Central memory CD8-positive, alpha-beta T cell (primary cell): ENCODE measurements around the gene AIF1L.
"Not testable (repeated sequence)": the region's sequence is repeated elsewhere in the genome, so short reads cannot be mapped to it uniquely, and the experiment has no call there.

Experiments used
- ATAC-seq: fragments of 150-1000 bp; cut with Tn5 transposase; replicated peaks from 2 replicates; pipeline ENCODE4 v1.10.0; 2022; ENCODE audit warnings: mild to moderate bottlenecking, moderate FRiP score, moderate number of reproducible peaks; ENCODE audit not compliant: poor library complexity, severe bottlenecking; ENCODE audit errors: extremely low read depth
- DNase-seq, 2 donors: peaks; one replicate each; pipeline ENCODE4 v3.0.0; 2021; ENCODE audit warnings: low spot score in 2 of 2
- H3K27ac Mint-ChIP-seq: one replicate; pipeline ENCODE4 v1.8.0; 2022; ENCODE audit warnings: low read depth, mild to moderate bottlenecking, moderate library complexity, mixed read lengths
- H3K27me3 Mint-ChIP-seq: one replicate; pipeline ENCODE4 v1.8.0; 2022; ENCODE audit warnings: mixed read lengths
- H3K36me3 Mint-ChIP-seq: one replicate; pipeline ENCODE4 v1.8.0; 2022; ENCODE audit warnings: mild to moderate bottlenecking, moderate library complexity, mixed read lengths; ENCODE audit not compliant: insufficient read depth
- H3K4me1 Mint-ChIP-seq: one replicate; pipeline ENCODE4 v1.8.0; 2022; ENCODE audit warnings: mixed read lengths
- H3K4me3 Mint-ChIP-seq: one replicate; pipeline ENCODE4 v1.8.0; 2022; ENCODE audit warnings: mild to moderate bottlenecking, moderate library complexity, mixed read lengths
- H3K9me3 Mint-ChIP-seq: one replicate; pipeline ENCODE4 v1.8.0; 2022; ENCODE audit warnings: mixed read lengths

AIF1L gene

DNA sequence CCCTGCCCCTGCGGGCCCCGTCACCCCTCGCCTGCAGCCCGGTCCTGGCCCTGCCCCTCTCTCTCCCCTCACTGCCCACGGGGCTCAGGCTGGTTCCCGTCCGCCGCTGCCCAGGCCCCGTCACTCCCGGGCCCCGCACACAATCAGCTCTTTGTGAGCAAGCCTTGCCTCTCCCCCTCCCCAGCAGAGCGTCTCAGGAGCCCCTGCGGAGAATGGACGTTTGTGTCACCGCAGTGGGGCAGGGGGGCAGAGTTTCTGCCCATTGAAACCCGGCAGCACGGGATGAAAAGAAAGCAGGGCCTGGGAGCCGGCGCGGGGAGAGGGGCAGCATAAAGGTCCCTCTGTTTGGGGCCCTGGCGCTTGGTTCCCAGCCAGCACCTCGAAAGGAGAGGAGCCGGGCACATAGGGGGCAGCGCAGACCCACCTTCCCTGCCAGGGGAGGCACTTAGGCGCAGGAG, 15.6 kb downstream of the AIF1L start:
- no peak overlapping the region for H3K27ac Mint-ChIP-seq
- H3K4me3 Mint-ChIP-seq: no peak overlapping the region
- no peaks in the 10 kb centered on the region for H3K36me3 Mint-ChIP-seq
- no peaks in the 10 kb centered on the region for H3K4me1 Mint-ChIP-seq
- DNase-seq: no peak
- no peaks in the 10 kb centered on the region for H3K9me3 Mint-ChIP-seq
- ATAC-seq: no peak
- H3K27me3 Mint-ChIP-seq: peaks cover 35% of the 10 kb centered on the region

DNA sequence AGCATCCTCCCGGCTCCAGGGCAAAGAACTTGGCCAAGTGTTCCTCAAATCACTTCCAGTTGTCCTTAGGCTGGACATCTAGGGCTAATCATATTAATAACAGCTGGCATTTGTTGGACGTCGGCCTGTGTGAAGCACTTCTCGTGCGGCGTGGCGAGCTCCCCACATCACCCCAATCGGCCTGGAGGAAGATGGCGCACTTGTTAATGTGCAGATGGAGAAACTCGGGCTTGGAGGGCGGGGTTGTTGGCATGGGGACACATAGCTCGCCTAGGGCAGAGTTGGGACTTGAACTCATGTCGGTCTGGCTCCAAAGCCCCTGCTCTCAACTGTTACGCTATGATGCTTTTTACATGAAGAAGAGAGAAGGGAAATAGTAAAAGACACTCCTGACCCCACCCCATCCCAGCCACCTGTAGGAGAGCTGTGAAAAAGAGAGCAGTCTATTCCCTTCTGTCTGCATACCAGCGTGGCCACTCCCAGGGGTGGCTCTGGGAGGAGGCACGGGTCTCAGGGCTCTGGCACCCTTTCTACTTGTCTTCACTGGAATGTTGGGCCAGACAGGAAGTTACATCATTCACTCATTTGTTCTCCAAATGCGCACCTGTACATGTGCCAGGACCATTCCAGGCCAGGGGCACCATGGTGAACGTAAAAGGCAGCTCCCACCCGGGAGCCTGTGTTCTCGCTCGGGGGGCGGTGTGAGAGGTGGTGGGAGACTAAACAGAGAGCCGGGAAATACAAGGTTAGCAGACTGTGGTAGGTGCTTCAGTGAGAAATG, 16.2 kb downstream of the AIF1L start:
- no peak for ATAC-seq
- H3K4me3 Mint-ChIP-seq: no peak overlapping the region
- H3K27ac Mint-ChIP-seq: no peak overlapping the region
- H3K9me3 Mint-ChIP-seq: no peaks in the 10 kb centered on the region
- no peak for DNase-seq
- no peaks in the 10 kb centered on the region for H3K4me1 Mint-ChIP-seq
- peaks cover 35% of the 10 kb centered on the region for H3K27me3 Mint-ChIP-seq
- H3K36me3 Mint-ChIP-seq: no peaks in the 10 kb centered on the region

DNA sequence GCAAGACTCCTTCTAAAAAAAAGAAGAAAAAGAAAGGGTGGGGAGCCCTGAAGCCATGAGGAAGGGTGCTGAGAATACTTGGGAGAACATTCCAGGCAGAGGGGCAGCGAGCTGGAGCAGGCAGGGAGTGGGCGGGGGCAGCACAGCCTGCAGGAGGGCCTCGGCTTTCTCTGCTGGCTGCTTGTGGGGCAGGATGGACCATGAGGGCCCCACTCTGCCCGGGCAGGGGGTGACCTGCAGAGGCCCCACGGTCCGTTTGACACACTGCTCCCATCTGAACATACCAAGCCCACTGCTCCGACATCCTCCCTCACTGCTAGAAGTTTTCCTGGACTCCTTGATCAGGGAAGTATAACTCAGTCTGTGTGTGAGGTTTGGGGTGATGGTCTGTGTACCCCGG, 17.3 kb downstream of the AIF1L start:
- Mint-ChIP-seq H3K4me1 (no peaks in the 10 kb centered on the region), H3K27ac (no peak overlapping the region), H3K36me3 (no peaks in the 10 kb centered on the region), H3K4me3 (no peak overlapping the region), H3K9me3 (no peaks in the 10 kb centered on the region), H3K27me3 (peaks cover 38% of the 10 kb centered on the region)
- DNase-seq: no peak
- ATAC-seq: no peak

DNA sequence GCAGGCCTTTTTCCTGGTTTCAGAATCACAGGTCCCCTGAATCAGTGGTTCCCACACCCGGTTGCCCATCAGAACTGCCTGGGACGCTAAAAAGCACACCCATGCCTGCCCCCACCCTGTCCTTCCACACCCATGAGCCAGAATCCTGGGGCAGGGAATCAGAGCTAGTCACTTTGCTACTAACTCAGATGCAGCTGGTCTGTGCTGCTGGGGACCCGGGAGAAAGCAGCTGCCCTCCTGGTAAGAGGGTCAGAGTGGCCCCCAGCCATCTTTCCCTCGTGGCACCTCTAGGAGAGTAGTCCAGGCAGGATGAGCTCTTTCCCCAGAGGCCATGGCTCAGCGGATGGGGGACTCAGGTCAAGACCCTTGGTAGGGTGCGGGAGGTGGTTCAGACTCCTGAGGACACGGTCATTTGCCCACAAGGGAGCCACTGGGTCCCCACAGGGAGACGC, 17.8 kb downstream of the AIF1L start:
- Mint-ChIP-seq H3K4me3 (no peak overlapping the region), H3K27ac (no peak overlapping the region), H3K9me3 (no peaks in the 10 kb centered on the region), H3K4me1 (no peaks in the 10 kb centered on the region), H3K36me3 (no peaks in the 10 kb centered on the region), H3K27me3 (peaks cover 38% of the 10 kb centered on the region)
- DNase-seq (no peak), ATAC-seq (no peak)

DNA sequence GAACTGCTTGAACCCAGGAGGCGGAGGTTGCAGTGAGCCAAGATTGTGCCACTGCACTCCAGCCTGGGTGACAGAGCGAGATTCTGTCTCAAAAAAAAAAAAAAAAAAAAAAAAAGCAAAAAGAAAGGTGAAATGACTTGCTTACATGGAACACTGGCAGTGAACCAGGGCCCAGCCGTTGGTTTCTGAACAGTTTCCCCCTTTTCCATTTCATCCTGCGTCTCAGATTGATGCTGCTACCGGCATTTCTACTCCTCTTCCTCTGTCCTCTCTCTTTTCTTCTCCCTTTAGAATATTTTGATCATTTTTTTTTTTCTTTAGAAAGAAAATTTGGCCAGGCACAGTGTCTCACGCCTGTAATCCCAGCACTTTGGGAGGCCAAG, 19.0 kb downstream of the AIF1L start:
- not testable (repeated sequence) for H3K9me3 Mint-ChIP-seq, H3K27ac Mint-ChIP-seq, DNase-seq, H3K4me1 Mint-ChIP-seq, H3K4me3 Mint-ChIP-seq, ATAC-seq, H3K36me3 Mint-ChIP-seq
- H3K27me3 Mint-ChIP-seq: peaks cover 45% of the 10 kb centered on the region

DNA sequence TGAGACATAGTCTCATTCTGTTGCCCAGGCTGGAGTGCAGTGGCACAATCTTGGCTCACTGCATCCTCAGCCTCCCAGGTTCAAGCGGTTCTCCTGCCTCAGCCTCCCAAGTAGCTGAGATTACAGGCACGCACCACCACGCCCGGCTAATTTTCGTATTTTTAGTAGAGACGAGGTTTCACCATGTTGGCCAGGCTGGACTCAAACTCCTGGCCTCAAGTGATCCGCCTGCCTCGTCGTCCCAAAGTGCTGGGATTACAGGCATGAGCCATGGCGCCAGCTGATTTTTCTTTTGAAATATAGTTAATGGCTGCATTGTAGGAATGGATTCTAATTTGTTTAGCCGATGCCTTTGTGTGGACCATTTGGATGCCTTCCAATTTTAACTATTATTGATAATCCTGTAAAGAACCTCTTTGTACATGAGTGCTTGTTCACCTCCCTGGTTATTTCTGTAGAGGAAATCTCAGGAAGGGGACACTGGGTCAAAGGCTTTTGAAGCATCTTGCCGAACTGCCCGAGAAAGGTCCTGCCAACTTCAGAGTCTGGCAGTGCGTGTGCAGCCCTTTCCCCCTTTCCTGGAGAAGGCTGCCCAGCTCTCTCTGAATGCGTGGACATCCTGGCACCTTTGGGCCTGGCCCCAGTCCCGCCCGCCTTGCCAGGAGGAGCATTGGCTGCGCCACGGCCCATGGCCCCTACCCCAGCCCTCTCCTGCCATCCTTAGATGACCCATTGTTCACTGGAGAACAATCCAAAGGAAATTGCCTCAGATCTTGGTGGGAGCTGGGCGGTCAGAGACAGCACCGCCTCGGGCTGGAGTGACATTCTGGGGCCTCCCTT, 20.2 kb downstream of the AIF1L start:
- Mint-ChIP-seq H3K36me3 (no peaks in the 10 kb centered on the region), H3K4me1 (no peaks in the 10 kb centered on the region), H3K9me3 (no peaks in the 10 kb centered on the region), H3K27ac (no peak overlapping the region), H3K4me3 (no peak overlapping the region), H3K27me3 (peaks cover 49% of the 10 kb centered on the region)
- ATAC-seq (no peak), DNase-seq (no peak)

DNA sequence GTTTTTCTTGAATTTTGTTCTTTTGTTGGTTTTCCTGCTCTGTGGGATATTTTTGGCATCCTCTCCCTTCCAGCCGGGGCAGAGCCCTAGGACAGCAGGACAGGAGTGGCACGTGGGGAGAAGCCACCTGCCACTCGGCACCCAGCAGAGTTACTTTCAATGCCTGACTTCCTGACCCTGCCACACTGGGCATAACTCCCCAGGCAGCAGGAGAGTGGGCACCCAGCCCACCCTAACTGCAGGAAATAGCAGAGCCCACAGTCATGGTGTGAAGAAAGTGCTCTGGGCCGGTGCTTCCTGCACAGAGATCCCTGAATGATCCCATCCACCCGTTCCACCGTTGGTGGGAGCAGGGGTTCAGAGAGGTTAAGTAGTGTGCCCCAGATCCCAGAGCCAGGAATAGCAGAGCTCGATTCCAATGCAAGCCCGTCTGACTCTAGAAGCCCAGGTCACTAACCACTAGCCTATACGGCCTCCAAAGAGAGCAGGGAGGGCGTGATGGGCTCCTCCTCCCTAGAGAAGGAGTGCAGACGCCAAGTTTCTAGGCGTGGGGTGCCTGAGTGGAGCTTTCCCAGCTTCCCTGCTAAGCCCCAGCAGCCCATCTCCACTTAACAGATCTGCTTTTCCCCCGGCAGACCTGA, 20.9 kb downstream of the AIF1L start:
- H3K27me3 Mint-ChIP-seq: peaks cover 49% of the 10 kb centered on the region
- H3K27ac Mint-ChIP-seq: no peak overlapping the region
- H3K36me3 Mint-ChIP-seq: no peaks in the 10 kb centered on the region
- no peaks in the 10 kb centered on the region for H3K4me1 Mint-ChIP-seq
- no peaks in the 10 kb centered on the region for H3K9me3 Mint-ChIP-seq
- ATAC-seq: no peak
- DNase-seq: no peak
- H3K4me3 Mint-ChIP-seq: no peak overlapping the region

DNA sequence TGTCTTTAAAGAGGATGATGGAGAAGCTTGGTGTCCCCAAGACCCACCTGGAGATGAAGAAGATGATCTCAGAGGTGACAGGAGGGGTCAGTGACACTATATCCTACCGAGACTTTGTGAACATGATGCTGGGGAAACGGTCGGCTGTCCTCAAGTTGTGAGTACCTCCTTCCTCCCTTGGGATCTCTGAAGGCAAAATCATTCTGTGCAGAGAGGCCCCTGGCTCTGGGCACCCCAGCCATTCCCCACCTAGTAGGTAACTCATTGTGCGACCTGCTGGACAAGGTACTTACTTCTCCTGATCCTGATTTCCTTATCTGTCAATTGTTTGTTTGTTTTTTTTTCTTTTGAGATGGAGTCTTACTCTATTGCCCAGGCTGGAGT, 21.4 kb downstream of the AIF1L start:
- no peaks in the 10 kb centered on the region for H3K36me3 Mint-ChIP-seq
- H3K4me1 Mint-ChIP-seq: no peaks in the 10 kb centered on the region
- no peak for DNase-seq
- ATAC-seq: no peak
- no peak overlapping the region for H3K27ac Mint-ChIP-seq
- H3K4me3 Mint-ChIP-seq: no peak overlapping the region
- peaks cover 44% of the 10 kb centered on the region for H3K27me3 Mint-ChIP-seq
- no peaks in the 10 kb centered on the region for H3K9me3 Mint-ChIP-seq

DNA sequence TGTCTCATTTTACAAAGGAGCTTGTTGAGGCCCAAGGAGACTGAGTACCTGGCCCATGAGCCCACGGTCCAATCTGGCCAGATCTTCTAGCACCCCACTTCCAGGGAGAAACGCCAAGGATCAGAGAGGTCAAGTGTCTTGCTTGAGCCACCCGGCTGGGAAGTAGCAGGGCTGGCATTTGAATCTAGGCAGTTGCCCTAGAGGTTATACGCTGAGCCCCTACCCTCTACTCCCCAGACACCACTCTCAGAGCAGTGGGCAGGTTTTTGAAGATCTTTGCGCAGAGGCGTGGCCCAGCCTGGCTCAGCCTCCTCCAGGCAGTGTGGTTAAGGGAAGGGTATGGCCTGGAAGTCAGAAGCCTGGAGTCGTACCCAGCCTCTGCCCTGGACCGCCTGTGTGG, 23.3 kb downstream of the AIF1L start:
- ATAC-seq: no peak
- no peaks in the 10 kb centered on the region for H3K9me3 Mint-ChIP-seq
- no peaks in the 10 kb centered on the region for H3K36me3 Mint-ChIP-seq
- DNase-seq: no peak
- no peak overlapping the region for H3K27ac Mint-ChIP-seq
- H3K27me3 Mint-ChIP-seq: peaks cover 27% of the 10 kb centered on the region
- no peaks in the 10 kb centered on the region for H3K4me1 Mint-ChIP-seq
- H3K4me3 Mint-ChIP-seq: no peak overlapping the region

DNA sequence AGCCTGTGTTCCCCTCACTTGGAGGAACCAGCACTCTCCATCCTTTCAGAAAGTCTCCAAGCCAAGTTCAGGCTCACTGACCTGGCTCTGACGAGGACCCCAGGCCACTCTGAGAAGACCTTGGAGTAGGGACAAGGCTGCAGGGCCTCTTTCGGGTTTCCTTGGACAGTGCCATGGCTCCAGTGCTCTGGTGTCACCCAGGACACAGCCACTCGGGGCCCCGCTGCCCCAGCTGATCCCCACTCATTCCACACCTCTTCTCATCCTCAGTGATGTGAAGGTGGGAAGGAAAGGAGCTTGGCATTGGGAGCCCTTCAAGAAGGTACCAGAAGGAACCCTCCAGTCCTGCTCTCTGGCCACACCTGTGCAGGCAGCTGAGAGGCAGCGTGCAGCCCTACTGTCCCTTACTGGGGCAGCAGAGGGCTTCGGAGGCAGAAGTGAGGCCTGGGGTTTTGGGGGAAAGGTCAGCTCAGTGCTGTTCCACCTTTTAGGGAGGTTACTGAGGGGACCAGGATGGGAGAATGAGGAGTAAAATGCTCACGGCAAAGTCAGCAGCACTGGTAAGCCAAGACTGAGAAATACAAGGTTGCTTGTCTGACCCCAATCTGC, 24.4 kb downstream of the AIF1L start:
- DNase-seq: no peak
- H3K27me3 Mint-ChIP-seq: peaks cover 27% of the 10 kb centered on the region
- peaks cover 7% of the 10 kb centered on the region for H3K36me3 Mint-ChIP-seq
- H3K27ac Mint-ChIP-seq: no peak overlapping the region
- H3K4me1 Mint-ChIP-seq: peaks cover 8% of the 10 kb centered on the region
- no peak overlapping the region for H3K4me3 Mint-ChIP-seq
- H3K9me3 Mint-ChIP-seq: no peaks in the 10 kb centered on the region
- no peak for ATAC-seq

DNA sequence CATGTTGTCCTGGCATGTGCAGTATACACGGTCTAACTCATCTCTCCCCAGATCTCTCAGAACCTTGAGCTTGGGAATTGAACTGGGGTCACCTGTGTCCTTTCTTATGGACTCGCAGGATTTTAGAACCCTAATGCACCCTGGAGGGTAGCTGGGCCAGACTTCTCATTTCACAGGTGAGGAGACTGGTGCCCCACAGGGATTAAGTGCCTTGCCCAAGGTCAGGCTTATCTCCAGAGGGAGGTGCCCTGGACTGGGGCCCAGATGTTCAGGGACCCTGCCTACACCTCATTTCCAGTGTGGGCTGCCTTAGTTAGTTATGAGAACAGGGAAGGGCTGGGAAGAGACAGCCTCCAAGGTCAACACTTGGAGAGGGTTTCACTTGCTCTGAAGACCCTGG, 25.0 kb downstream of the AIF1L start:
- no peak overlapping the region for H3K27ac Mint-ChIP-seq

DNA sequence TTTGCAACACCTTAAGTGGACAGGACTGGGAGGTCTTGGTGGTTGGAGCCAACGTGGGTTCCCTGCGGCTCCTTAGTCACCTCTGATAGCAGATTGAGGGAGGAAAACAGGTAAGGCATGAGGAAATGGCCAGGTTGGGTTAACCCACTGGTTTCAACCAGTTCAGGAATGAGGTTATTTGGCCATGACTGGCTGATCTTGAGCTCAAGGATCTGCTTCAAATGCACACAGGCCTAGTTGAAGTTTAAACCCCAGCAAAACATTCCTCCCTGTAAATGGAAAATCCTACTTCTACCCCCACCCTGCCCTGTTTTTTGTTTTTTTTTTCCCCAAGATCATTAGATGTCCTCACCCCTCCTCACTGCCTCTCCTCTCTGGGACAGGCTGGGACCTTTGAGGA, 25.8 kb downstream of the AIF1L start:
- H3K9me3 Mint-ChIP-seq: no peaks in the 10 kb centered on the region

More for the DNA sequence above, 25.0 kb downstream of the AIF1L start:
- no peak for ATAC-seq
- Mint-ChIP-seq H3K4me1 (peaks cover 14% of the 10 kb centered on the region), H3K4me3 (no peak overlapping the region), H3K9me3 (no peaks in the 10 kb centered on the region), H3K36me3 (peaks cover 7% of the 10 kb centered on the region), H3K27me3 (peaks cover 27% of the 10 kb centered on the region)
- DNase-seq: no peak

More for the DNA sequence above, 25.8 kb downstream of the AIF1L start:
- Mint-ChIP-seq H3K4me3 (no peak overlapping the region), H3K27me3 (peaks cover 23% of the 10 kb centered on the region), H3K27ac (no peak overlapping the region), H3K4me1 (peaks cover 14% of the 10 kb centered on the region), H3K36me3 (peaks cover 7% of the 10 kb centered on the region)
- no peak for DNase-seq
- no peak for ATAC-seq
